Measurements from ENCODE around the gene ADRA1B.

ADRA1B gene

GRCh38 chr5:159928122-159928909 lies 12.0 kb downstream of the ADRA1B start:
- DNase-seq (ENCODE audit: low read depth, low spot score), result no peak

- no peak for DNase-seq (ENCODE audit: low read depth, low spot score)
These were observed 12.9 kb downstream of the ADRA1B start for GRCh38 chr5:159929176-159929575.

GRCh38 chr5:159933531-159934485 lies 17.5 kb downstream of the ADRA1B start:
- DNase-seq (ENCODE audit: low read depth, low spot score), result no peak

GRCh38 chr5:159935946-159936345 lies 19.7 kb downstream of the ADRA1B start:
- no peak for DNase-seq (ENCODE audit: low read depth, low spot score)

GRCh38 chr5:159936686-159937329 lies 20.5 kb downstream of the ADRA1B start:
- no peak for DNase-seq (ENCODE audit: low read depth, low spot score)

GRCh38 chr5:159937580-159937979 lies 21.3 kb downstream of the ADRA1B start:
- no peak for DNase-seq (ENCODE audit: low read depth, low spot score)

GRCh38 chr5:159943326-159943725 lies 27.0 kb downstream of the ADRA1B start:
- DNase-seq (ENCODE audit: low read depth, low spot score), result no peak

- DNase-seq (ENCODE audit: low read depth, low spot score), result no peak
These were observed 27.8 kb downstream of the ADRA1B start for GRCh38 chr5:159944056-159944600.

- no peak for DNase-seq (ENCODE audit: low read depth, low spot score)
These were observed 29.1 kb downstream of the ADRA1B start for GRCh38 chr5:159945359-159945758.

- no peak for DNase-seq (ENCODE audit: low read depth, low spot score)
These were observed 31.6 kb downstream of the ADRA1B start for GRCh38 chr5:159947708-159948358.

GRCh38 chr5:159951387-159951786 lies 35.1 kb downstream of the ADRA1B start:
- no peak for DNase-seq (ENCODE audit: low read depth, low spot score)

- DNase-seq (ENCODE audit: low read depth, low spot score), result no peak
These were observed 35.6 kb downstream of the ADRA1B start for GRCh38 chr5:159951834-159952233.

GRCh38 chr5:159953609-159954008 lies 37.3 kb downstream of the ADRA1B start:
- DNase-seq (ENCODE audit: low read depth, low spot score), result no peak

- no peak for DNase-seq (ENCODE audit: low read depth, low spot score)
These were observed 38.9 kb downstream of the ADRA1B start for GRCh38 chr5:159955056-159955624.

- DNase-seq (ENCODE audit: low read depth, low spot score), result no peak
These were observed 39.8 kb downstream of the ADRA1B start for GRCh38 chr5:159956074-159956473.

GRCh38 chr5:159961176-159962160 lies 45.2 kb downstream of the ADRA1B start:
- DNase-seq (ENCODE audit: low read depth, low spot score), result no peak

GRCh38 chr5:159962214-159962613 lies 45.9 kb downstream of the ADRA1B start:
- DNase-seq (ENCODE audit: low read depth, low spot score), result no peak

GRCh38 chr5:159963935-159964334 lies 47.7 kb downstream of the ADRA1B start:
- DNase-seq (ENCODE audit: low read depth, low spot score), result no peak

- DNase-seq (ENCODE audit: low read depth, low spot score), result no peak
These were observed 49.0 kb downstream of the ADRA1B start for GRCh38 chr5:159965031-159965837.

Data from activated CD4-positive, CD25-positive, alpha-beta regulatory T cell treated with anti-CD3 and anti-CD28 coated beads, Interleukin-2, amount 50 U/mL, for 16 hours (primary cell).